ENCODE results near the gene PRKCA. TPM values are rescaled to one million over a fixed set of nuclear protein-coding genes. Genes with fewer than 3 reads are reported as not detected.

PRKCA gene
- total RNA-seq, 1 experiment from 2014 or later, result 20.7 TPM

GRCh38 chr17:66782851-66783250 lies 480.4 kb downstream of the PRKCA start:
- Mint-ChIP-seq H3K27me3 (ENCODE audit: insufficient read depth, unreplicated experiment) (no peaks in the 10 kb centered on the region), H3K4me3 (ENCODE audit: unreplicated experiment) (no peak overlapping the region), H3K36me3 (ENCODE audit: insufficient read depth, unreplicated experiment) (peaks cover 7% of the 10 kb centered on the region), H3K27ac (ENCODE audit: low read depth, unreplicated experiment) (no peak overlapping the region), H3K9me3 (ENCODE audit: unreplicated experiment) (no peaks in the 10 kb centered on the region), H3K4me1 (ENCODE audit: insufficient read depth, unreplicated experiment) (no peaks in the 10 kb centered on the region)
- TF ChIP-seq, protein P1, sequence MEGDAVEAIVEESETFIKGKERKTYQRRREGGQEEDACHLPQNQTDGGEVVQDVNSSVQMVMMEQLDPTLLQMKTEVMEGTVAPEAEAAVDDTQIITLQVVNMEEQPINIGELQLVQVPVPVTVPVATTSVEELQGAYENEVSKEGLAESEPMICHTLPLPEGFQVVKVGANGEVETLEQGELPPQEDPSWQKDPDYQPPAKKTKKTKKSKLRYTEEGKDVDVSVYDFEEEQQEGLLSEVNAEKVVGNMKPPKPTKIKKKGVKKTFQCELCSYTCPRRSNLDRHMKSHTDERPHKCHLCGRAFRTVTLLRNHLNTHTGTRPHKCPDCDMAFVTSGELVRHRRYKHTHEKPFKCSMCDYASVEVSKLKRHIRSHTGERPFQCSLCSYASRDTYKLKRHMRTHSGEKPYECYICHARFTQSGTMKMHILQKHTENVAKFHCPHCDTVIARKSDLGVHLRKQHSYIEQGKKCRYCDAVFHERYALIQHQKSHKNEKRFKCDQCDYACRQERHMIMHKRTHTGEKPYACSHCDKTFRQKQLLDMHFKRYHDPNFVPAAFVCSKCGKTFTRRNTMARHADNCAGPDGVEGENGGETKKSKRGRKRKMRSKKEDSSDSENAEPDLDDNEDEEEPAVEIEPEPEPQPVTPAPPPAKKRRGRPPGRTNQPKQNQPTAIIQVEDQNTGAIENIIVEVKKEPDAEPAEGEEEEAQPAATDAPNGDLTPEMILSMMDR (IDR thresholded peaks at IDR 0.05; ENCODE audit: unreplicated experiment), result no peak
- POLR2A ChIA-PET, result no interaction called here
- CTCF ChIA-PET, result no interaction called here
- BruUV-seq (replicated peaks), result no TSS peak
- DNase-seq (ENCODE audit: unreplicated experiment), result no peak
- intact Hi-C loops (cut with micrococcal nuclease), result no loop called here

- no TSS peak for BruUV-seq (replicated peaks)
- Mint-ChIP-seq H3K9me3 (ENCODE audit: unreplicated experiment) (no peaks in the 10 kb centered on the region), H3K36me3 (ENCODE audit: insufficient read depth, unreplicated experiment) (peaks cover 7% of the 10 kb centered on the region), H3K4me1 (ENCODE audit: insufficient read depth, unreplicated experiment) (no peaks in the 10 kb centered on the region), H3K27me3 (ENCODE audit: insufficient read depth, unreplicated experiment) (no peaks in the 10 kb centered on the region), H3K4me3 (ENCODE audit: unreplicated experiment) (no peak overlapping the region), H3K27ac (ENCODE audit: low read depth, unreplicated experiment) (no peak overlapping the region)
- DNase-seq (ENCODE audit: unreplicated experiment), result no peak
- TF ChIP-seq, protein P1 (IDR thresholded peaks at IDR 0.05; ENCODE audit: unreplicated experiment), result no peak
- intact Hi-C loops (cut with micrococcal nuclease), result no loop called here
- POLR2A ChIA-PET, result no interaction called here
- CTCF ChIA-PET, result no interaction called here
Measured at GRCh38 chr17:66783656-66784381, 481.4 kb downstream of the PRKCA start.

GRCh38 chr17:66784621-66785364 lies 482.4 kb downstream of the PRKCA start:
- TF ChIP-seq, protein P1 (IDR thresholded peaks at IDR 0.05; ENCODE audit: unreplicated experiment), result no peak
- Mint-ChIP-seq H3K36me3 (ENCODE audit: insufficient read depth, unreplicated experiment) (peaks cover 7% of the 10 kb centered on the region), H3K27ac (ENCODE audit: low read depth, unreplicated experiment) (no peak overlapping the region), H3K27me3 (ENCODE audit: insufficient read depth, unreplicated experiment) (no peaks in the 10 kb centered on the region), H3K4me1 (ENCODE audit: insufficient read depth, unreplicated experiment) (no peaks in the 10 kb centered on the region), H3K9me3 (ENCODE audit: unreplicated experiment) (no peaks in the 10 kb centered on the region), H3K4me3 (ENCODE audit: unreplicated experiment) (no peak overlapping the region)
- BruUV-seq (replicated peaks), result no TSS peak
- no peak for DNase-seq (ENCODE audit: unreplicated experiment)
- POLR2A ChIA-PET, result no interaction called here
- intact Hi-C loops (cut with micrococcal nuclease), result no loop called here
- CTCF ChIA-PET, result no interaction called here

DNA sequence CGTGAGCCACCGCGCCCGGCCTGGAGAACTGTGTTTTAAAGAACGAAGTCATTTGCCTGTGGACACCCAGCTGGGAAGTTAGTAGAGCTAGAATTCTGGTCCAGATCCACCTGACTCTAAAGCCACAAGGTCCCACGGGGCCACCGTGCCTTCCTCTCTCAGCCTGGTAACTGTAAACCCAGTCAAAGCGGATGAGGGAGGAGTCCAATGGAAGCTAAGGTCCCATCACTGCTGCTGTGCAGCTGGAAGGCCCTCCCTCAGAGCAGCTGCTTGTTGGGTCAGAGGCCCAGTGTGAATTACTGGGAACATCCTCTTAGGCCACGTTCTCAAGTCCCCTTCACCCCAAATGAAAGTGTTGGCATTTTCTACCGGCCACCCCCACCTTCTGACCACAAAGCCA lies 483.7 kb downstream of the PRKCA start:
- no TSS peak for BruUV-seq (replicated peaks)
- TF ChIP-seq, protein P1 (IDR thresholded peaks at IDR 0.05; ENCODE audit: unreplicated experiment), result no peak
- ChIA-PET POLR2A (no interaction called here), CTCF (no interaction called here)
- H3K36me3 Mint-ChIP-seq (ENCODE audit: insufficient read depth, unreplicated experiment), result peaks cover 7% of the 10 kb centered on the region
- no peaks in the 10 kb centered on the region for H3K9me3 Mint-ChIP-seq (ENCODE audit: unreplicated experiment)
- H3K4me1 Mint-ChIP-seq (ENCODE audit: insufficient read depth, unreplicated experiment), result no peaks in the 10 kb centered on the region
- intact Hi-C loops (cut with micrococcal nuclease), result no loop called here
- H3K27ac Mint-ChIP-seq (ENCODE audit: low read depth, unreplicated experiment), result no peak overlapping the region
- no peak for DNase-seq (ENCODE audit: unreplicated experiment)
- H3K27me3 Mint-ChIP-seq (ENCODE audit: insufficient read depth, unreplicated experiment), result no peaks in the 10 kb centered on the region
- H3K4me3 Mint-ChIP-seq (ENCODE audit: unreplicated experiment), result no peak overlapping the region

All from MCF 10A (cell line).